Dedifferentiated amniotic fluid mesenchymal stem cell (primary cell): ENCODE data around the gene TECTA.
"Not testable (repeated sequence)": the region's sequence is repeated elsewhere in the genome, so short reads cannot be mapped to it uniquely, and the experiment has no call there.

Experiments
- DNase-seq: peaks from one replicate; pipeline ENCODE4 v3.0.0-alpha.2; 2016; ENCODE audit errors: extremely low spot score

TECTA gene

GRCh38 chr11:121131656-121132055 is 30.6 kb downstream of the TECTA start:
- DNase-seq: no peak

GRCh38 chr11:121132211-121132976 is 31.4 kb downstream of the TECTA start:
- no peak for DNase-seq

DNA sequence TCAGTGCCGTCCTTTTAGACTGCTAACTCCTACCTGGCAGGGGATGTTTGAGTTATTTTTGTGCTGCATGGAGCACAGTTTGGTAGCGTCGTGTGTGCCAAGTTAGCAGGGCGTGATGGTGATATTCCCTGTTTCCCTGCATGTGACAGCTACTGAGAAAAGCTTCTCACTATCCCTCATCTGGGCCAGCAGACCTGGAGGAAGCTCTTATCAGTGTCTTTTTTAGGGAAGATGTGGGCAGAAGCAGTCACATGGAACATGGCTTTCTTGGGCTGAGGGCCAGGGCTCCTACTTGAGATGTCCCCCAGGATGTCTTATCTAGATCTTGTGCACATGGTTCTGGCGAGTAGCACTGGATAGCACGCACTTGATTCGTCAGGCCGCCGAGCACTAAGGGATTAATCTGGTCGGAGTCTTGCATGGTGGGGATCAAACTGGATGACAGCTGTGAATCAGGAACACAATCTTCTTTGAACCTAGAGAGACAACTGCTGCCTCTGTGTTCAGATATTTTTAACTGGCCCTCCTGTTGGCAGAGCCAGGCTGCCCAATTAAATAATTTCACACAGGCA is 33.8 kb downstream of the TECTA start:
- DNase-seq: no peak

- no peak for DNase-seq
These were observed 36.0 kb downstream of the TECTA start for GRCh38 chr11:121137005-121137404.

GRCh38 chr11:121138259-121138658 is 37.2 kb downstream of the TECTA start:
- no peak for DNase-seq

- no peak for DNase-seq
These were observed 39.3 kb downstream of the TECTA start for GRCh38 chr11:121140369-121140768.

DNA sequence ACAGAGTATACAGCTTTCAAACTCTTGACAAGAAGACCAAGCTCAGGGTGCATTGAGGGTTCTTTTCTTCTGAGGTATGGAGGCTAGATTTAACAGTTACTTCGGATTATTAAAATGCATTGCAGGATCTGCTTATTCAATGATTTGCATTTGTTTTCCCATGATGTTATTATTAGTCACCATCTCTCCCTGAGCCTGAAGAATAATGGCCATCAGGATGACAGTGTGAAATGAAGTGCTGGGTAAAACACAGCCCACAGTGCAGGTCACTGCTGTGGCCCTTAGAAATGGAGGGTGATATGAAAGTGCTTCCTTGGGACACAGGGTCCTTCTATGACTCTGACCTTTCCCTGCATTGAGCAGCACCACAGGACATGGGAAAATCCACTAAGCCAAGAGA is 40.0 kb downstream of the TECTA start:
- no peak for DNase-seq

DNA sequence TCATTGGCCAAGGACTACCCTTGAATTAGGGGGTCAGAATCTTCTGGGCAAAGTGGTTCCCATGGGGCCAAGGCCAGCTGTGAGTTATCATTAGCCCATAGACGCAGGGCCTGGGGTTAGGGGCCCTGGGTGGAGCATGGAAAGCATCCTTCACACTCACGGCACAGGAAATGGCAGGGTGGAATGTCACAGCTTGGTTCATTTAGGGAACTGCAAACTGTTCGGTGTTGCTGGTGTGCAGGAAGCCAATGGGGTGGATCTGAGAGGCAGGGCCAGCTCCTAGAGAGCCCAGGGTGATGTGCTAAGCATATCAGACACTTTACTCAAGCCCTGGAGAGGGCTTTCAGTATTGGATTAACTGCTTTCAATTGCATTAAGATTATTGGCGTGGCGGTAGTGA is 42.9 kb downstream of the TECTA start:
- no peak for DNase-seq

DNA sequence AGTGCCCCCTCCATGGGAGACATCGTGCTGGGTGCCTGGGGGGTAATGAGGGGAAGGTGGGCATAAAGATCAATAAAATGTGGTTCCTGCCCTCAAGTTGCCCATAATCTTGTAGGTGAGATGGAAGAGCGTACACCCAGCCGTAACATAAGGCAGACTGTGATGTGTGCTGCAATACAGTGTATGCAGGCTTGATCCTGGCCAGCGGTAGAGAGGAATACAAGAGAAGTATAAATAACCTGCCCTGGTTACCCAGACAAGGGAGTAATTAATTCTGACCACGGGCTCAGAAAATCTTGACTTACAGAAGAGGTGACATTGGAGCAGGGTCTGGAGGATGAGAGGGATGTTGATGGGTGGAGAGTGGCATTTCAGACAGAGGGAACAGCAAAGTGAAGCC is 43.7 kb downstream of the TECTA start:
- DNase-seq: no peak

DNA sequence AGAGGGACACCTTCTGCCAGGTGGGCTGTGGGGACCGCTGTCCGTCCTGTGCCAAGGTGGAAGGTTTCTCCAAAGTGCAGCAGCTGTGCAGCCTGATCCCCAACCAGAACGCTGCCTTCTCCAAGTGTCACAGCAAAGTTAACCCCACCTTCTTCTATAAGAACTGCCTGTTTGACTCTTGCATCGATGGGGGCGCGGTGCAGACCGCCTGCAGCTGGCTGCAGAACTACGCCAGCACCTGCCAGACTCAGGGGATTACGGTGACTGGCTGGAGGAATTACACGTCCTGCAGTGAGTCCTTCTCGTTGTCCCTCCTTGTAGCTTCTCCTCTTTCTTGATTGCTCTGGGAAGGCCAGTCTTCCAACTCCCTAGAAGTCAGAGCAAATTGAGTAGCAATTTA is 44.8 kb downstream of the TECTA start:
- DNase-seq: no peak

- no peak for DNase-seq
These were observed 48.1 kb downstream of the TECTA start for GRCh38 chr11:121149116-121149515.

DNA sequence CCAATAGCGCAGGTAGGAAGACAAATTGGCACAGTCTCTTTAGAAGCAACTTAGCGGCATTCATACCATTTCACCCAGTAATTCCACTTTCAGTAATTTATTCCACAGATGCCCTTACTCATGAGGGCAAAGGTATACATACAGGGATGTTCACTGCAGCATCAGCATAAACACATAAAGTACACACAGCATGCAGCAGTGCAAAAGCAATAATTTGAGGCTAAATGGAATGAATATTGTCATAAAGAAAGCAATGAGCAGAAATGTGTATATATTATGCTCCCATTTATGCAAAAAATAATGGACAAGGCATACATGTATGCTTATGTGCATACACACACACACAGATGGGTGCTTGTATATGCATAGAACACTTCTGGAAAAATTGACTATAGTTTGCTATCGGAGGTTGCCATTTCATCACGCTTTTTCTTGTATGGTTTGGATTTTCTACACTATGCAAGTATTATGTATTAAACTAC is 50.2 kb downstream of the TECTA start:
- no peak for DNase-seq

DNA sequence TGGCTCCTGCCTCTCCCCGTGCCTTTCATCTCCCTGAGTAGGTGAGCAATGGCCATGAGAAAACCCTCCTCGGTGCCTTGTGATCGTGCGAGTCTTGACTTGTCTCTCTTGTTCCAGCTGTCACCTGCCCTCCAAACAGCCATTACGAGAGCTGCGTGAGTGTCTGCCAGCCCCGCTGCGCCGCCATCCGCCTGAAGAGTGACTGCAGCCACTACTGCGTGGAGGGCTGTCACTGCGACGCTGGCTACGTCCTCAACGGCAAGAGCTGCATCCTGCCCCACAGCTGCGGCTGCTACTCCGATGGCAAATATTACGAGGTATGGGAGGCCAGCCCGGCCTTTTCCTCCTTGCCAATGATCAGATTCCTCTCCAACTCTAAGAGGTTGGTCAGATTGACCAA is 51.7 kb downstream of the TECTA start:
- DNase-seq: no peak

- no peak for DNase-seq
These were observed 52.4 kb downstream of the TECTA start for GRCh38 chr11:121153472-121153871.

DNA sequence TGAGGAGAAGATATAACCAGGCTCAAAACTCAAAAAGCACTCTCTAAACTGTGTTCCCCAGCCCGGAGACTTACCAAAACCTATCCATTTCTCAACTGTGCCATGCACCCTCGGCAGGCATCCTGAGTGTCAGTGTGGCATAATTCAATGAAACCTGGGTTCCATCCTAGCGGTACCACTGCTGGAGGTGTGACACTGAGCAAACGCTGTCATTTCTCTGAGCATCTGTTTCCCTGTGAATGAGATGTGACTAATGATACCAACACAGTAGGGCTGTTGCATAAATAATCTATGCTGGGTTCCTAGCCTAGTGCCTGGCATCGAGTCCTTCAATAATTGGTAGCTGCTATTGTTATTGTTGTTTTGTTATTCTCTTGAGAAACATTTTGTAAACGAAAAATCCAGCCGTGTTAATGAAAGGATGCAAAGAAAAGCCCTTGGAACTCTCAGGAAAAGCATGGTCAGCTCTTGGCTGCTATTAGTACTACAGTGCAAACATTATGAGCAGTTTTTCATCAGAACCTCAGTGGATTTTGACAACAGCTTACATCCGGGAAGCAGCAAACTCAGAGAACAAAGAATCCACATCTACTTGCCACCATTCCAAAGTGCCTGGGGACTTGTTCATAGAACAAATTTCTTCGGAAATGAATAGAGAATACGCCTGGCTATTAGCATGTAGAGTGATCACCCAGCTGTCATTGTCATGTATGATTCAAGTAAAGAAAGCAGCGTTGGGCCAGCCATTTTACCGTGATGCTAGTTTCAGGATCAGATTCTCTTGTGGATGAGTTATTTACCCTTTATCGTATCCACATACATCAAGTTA is 53.7 kb downstream of the TECTA start:
- DNase-seq: no peak

DNA sequence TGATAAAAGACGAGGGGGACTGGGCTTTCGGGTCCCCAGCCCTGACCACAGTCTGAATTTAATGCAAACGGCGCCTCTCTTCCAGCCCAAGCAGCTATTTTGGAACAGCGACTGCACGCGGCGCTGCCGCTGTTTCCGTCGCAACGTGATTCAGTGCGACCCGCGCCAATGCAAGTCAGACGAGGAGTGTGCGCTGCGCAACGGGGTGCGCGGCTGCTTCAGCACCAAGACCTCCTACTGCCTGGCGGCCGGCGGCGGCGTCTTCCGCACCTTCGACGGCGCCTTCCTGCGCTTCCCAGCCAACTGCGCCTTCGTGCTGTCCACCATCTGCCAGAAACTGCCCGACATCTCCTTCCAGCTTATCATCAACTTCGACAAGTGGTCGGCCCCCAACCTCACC is 56.7 kb downstream of the TECTA start:
- DNase-seq: no peak

- DNase-seq: no peak
These were observed 58.7 kb downstream of the TECTA start for GRCh38 chr11:121159741-121160140.

DNA sequence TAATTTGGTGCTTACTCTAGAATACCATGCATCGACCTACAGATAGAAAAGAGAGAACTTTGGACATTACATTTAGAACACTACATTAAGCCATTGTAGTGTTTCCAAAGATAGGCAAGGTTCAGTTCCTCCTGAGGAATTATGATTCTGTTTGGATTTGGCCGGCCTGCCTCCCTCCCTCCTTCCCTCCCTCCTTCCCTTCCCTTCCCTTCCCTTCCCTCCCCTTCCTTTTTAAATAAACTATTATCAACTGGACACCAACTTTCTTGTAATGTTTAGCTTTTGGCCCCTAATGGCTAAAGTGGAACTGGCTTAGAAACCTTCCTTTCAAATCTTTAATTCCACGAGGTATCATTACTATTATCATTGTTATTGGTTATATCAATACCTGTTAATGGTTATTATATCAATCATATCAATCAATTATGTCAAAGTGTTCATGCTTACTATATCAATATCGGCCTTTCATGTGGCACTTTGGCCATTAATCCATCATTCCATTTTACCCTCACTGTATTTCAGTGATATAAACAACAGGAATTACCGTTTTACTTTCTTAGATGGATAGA is 60.4 kb downstream of the TECTA start:
- no peak for DNase-seq

GRCh38 chr11:121163658-121164308 is 62.7 kb downstream of the TECTA start:
- DNase-seq: no peak

DNA sequence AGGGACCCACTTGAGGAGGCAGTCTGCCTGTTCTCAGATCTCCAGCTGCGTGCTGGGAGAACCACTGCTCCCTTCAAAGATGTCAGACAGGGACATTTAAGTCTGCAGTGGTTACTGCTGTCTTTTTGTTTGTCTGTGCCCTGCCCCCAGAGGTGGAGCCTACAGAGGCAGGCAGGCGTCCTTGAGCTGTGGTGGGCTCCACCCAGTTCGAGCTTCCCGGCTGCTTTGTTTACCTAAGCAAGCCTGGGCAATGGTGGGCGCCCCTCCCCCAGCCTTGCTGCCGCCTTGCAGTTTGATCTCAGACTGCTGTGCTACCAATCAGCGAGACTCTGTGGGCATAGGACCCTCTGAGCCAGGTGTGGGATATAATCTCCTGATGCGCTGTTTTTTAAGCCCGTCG is 76.6 kb downstream of the TECTA start:
- not testable (repeated sequence) for DNase-seq

GRCh38 chr11:121179306-121179705 is 78.3 kb downstream of the TECTA start:
- no peak for DNase-seq

- no peak for DNase-seq
These were observed 79.1 kb downstream of the TECTA start for GRCh38 chr11:121180183-121180582.
